ENCODE data around the gene RNF14. TPM values are rescaled to one million over a fixed set of nuclear protein-coding genes. Genes with fewer than 3 reads are reported as not detected.

RNF14 gene
- total and polyA plus RNA-seq, 9 of the 15 experiments (the other 6 are each of a cell fraction or from before 2014, with no cell fraction given) = 36.3 to 140 (median 75.1) TPM

- TF ChIP-seq GABPA (tag; conservative IDR thresholded peaks at IDR 0.05; ENCODE audit: low read depth) = peak; percentile 73
- TF ChIP-seq HCFC1 (IDR thresholded peaks at IDR 0.05; ENCODE audit: low read depth, low read length) = peak; percentile 49
- no peak for TF ChIP-seq CGGBP1 (CRISPR knock-in tag; IDR thresholded peaks at IDR 0.05)
- peak; percentile 93 for TF ChIP-seq SMAD4 (CRISPR knock-in tag; conservative IDR thresholded peaks at IDR 0.05)
- TF ChIP-seq TOE1 (IDR thresholded peaks at IDR 0.05; ENCODE audit: borderline replicate concordance) = peak; percentile 55; the same call in 1 of the 2 replicates
- no peak for TF ChIP-seq TOE1 (CRISPR knock-in tag; IDR thresholded peaks at IDR 0.05; ENCODE audit: borderline replicate concordance, low read depth)
- TF ChIP-seq ZNF3 (CRISPR knock-in tag; IDR thresholded peaks at IDR 0.05) = no peak
- TF ChIP-seq ZNF253 (CRISPR knock-in tag; conservative IDR thresholded peaks at IDR 0.05) = no peak
- TF ChIP-seq YY1 (IDR thresholded peaks at IDR 0.05; ENCODE audit: borderline replicate concordance in 1 of 3, control insufficient read depth in 1 of 3, extremely low read depth in 1 of 3, insufficient read depth in 3 of 3, insufficient read length in 1 of 3, insufficient replicate concordance in 2 of 3, low read depth in 1 of 3, low read length in 2 of 3) = peak in 1 of 3 experiments; percentile 50
- TF ChIP-seq FOXA3 (CRISPR knock-in tag; conservative IDR thresholded peaks at IDR 0.05 in 1 of 2, IDR thresholded peaks at IDR 0.05 in 1 of 2) = no peak
- peak; percentile 46 for TF ChIP-seq PHF20 (IDR thresholded peaks at IDR 0.05; ENCODE audit: partially characterized antibody)
- no peak for TF ChIP-seq DIDO1 (tag; IDR thresholded peaks at IDR 0.05; ENCODE audit: low read depth)
- TF ChIP-seq ZNF76 (CRISPR knock-in tag; IDR thresholded peaks at IDR 0.05; ENCODE audit: borderline replicate concordance) = no peak
- peak; percentile 97 for TF ChIP-seq BHLHE40 (IDR thresholded peaks at IDR 0.05; ENCODE audit: low read length)
- TF ChIP-seq FOSL1 (tag; conservative IDR thresholded peaks at IDR 0.05) = peak; percentile 96
- no peak for TF ChIP-seq GTF3C2 (IDR thresholded peaks at IDR 0.05; ENCODE audit: borderline replicate concordance, extremely low read depth, insufficient read length)
- no peak for TF ChIP-seq SMAD1 (IDR thresholded peaks at IDR 0.05; ENCODE audit: low read depth, low read length, partially characterized antibody)
- peak; percentile 53; the same call in 1 of the 2 replicates for TF ChIP-seq CREB3L1 (IDR thresholded peaks at IDR 0.05; ENCODE audit: borderline replicate concordance, low read depth)
- no peak for TF ChIP-seq ZNF174 (CRISPR knock-in tag; IDR thresholded peaks at IDR 0.05)
- TF ChIP-seq SMARCA5 (IDR thresholded peaks at IDR 0.05) = no peak
- no peak for TF ChIP-seq ZNF140 (CRISPR knock-in tag; IDR thresholded peaks at IDR 0.05)
- TF ChIP-seq GTF2E2 (tag; IDR thresholded peaks at IDR 0.05) = peak; percentile 94
- TF ChIP-seq MEF2A (IDR thresholded peaks at IDR 0.05; ENCODE audit: control insufficient read depth, low read depth, low read length) = no peak
Measured at GRCh38 chr5:142012792-142013388, 44.0 kb downstream of the RNF14 start, which contains the start of gene GNPDA1 (continued).

All from K562 (cell line).